Testis (tissue), 2 donors: ENCODE measurements around the gene SLC24A2.

Source experiments
- CTCF ChIP-seq, 3 experiments: fragments of 450-650 bp in 2 of 3; fragments of 200-600 bp in 1 of 3; sonication (generic) in 1 of 3; IDR thresholded peaks; one replicate each; pipeline ENCODE4 v1.5.1; 2016 to 2019; ENCODE audit warnings: antibody characterized with exemption in 3 of 3, mild to moderate bottlenecking in 2 of 3, moderate library complexity in 1 of 3
- POLR2A ChIP-seq: fragments of 450-650 bp; IDR thresholded peaks from one replicate; pipeline ENCODE4 v1.6.1; 2017; ENCODE audit warnings: antibody characterized with exemption, mild to moderate bottlenecking, moderate library complexity

- no peak for TF ChIP-seq CTCF (IDR thresholded peaks at IDR 0.05)
- TF ChIP-seq POLR2A: no peak
Measured at GRCh38 chr9:19809422-19810269, 20.8 kb upstream of the SLC24A2 start.
